Peyer's patch (tissue), 4 donors: Measurements from ENCODE around the gene UBAC2. TPM values are rescaled to one million over a fixed set of nuclear protein-coding genes. Genes with fewer than 3 reads are reported as not detected.

Source experiments
- DNase-seq, 3 donors: peaks; one replicate each; pipeline ENCODE4 v3.0.0-alpha.2; 2017 to 2019
- H3K27ac ChIP-seq, 4 donors: fragments of 200-600 bp; sonication (generic); one replicate each; pipeline ENCODE4 v1.5.1; 2016 to 2019
- H3K27me3 ChIP-seq, 2 donors: fragments of 200-600 bp; sonication (generic); one replicate each; pipeline ENCODE4 v1.5.1; 2019
- H3K36me3 ChIP-seq, 3 donors: fragments of 200-600 bp; sonication (generic); one replicate each; pipeline ENCODE4 v1.5.1; 2016 to 2019
- H3K4me1 ChIP-seq, 4 donors: fragments of 200-600 bp; sonication (generic); one replicate each; pipeline ENCODE4 v1.5.1; 2016 to 2019
- H3K4me3 ChIP-seq, 4 donors: fragments of 200-600 bp; sonication (generic); 1 replicate in 3 of 4; 2 replicates in 1 of 4; pipeline ENCODE4 v1.5.1; 2016 to 2019; ENCODE audit warnings: mild to moderate bottlenecking in 1 of 4
- H3K9me3 ChIP-seq, 4 donors: fragments of 200-600 bp; sonication (generic); one replicate each; pipeline ENCODE4 v1.5.1; 2016 to 2019; ENCODE audit warnings: mild to moderate bottlenecking in 1 of 4
- POLR2A ChIP-seq, 2 donors: fragments of 450-650 bp; IDR thresholded peaks; one replicate each; pipeline ENCODE4 v1.5.1; 2017; ENCODE audit warnings: antibody characterized with exemption in 2 of 2, mild to moderate bottlenecking in 2 of 2, moderate library complexity in 2 of 2
- total RNA-seq, 4 donors: library from RNA; depleted of rRNA; stranded (reverse); fragments of >200 nt; gene quantifications; one replicate each; pipeline ENCODE4 v1.1.0, GENCODE V29; 2016
- TF ChIP-seq, protein P1 (sequence below), 6 experiments: fragments of 450-650 bp in 4 of 6; fragments of 200-600 bp in 2 of 6; sonication (generic) in 1 of 6; IDR thresholded peaks; one replicate each; pipeline ENCODE4 v1.5.1; 2017 to 2019; ENCODE audit warnings: antibody characterized with exemption in 6 of 6, mild to moderate bottlenecking in 3 of 6, moderate library complexity in 1 of 6

The UBAC2 gene
- total RNA-seq, 4 donors from 2014 or later, result 38.8 to 67.8 (median 63.4) TPM

DNA sequence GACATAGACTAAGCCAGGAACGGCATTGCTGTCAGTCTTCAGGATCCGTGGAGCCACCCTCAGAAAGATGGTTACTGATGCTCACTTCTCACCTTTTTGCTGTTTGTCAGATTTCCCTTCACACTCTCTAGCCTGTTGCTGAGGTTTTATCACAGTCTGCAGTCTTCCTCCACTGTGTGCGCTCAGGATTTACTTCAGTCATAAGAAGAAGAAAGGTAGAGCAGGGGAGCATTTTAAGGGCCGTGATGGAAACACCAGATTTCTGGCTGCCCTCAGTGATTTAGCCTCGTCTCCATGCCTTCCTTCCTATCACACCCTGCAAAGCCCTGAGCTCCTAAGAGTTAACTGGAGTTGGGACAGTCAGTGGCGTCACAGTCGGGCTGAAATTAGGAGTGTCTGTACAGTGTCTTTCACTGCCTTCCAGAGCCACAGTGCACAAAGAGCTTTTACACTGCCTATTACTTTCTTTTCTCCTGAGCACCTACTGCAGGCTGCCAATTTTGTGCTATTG is 166.5 kb downstream of the UBAC2 start:
- peak overlapping the region in 3 of 4 donors; percentile 24 to 61 (median 61) for H3K27ac ChIP-seq
- TF ChIP-seq POLR2A (IDR thresholded peaks at IDR 0.05), result no peak
- TF ChIP-seq, protein P1, sequence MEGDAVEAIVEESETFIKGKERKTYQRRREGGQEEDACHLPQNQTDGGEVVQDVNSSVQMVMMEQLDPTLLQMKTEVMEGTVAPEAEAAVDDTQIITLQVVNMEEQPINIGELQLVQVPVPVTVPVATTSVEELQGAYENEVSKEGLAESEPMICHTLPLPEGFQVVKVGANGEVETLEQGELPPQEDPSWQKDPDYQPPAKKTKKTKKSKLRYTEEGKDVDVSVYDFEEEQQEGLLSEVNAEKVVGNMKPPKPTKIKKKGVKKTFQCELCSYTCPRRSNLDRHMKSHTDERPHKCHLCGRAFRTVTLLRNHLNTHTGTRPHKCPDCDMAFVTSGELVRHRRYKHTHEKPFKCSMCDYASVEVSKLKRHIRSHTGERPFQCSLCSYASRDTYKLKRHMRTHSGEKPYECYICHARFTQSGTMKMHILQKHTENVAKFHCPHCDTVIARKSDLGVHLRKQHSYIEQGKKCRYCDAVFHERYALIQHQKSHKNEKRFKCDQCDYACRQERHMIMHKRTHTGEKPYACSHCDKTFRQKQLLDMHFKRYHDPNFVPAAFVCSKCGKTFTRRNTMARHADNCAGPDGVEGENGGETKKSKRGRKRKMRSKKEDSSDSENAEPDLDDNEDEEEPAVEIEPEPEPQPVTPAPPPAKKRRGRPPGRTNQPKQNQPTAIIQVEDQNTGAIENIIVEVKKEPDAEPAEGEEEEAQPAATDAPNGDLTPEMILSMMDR (IDR thresholded peaks at IDR 0.05), result no peak
- H3K4me3 ChIP-seq, result no peak overlapping the region
- H3K36me3 ChIP-seq, result peaks cover 0 to 23% (median 0%) of the 10 kb centered on the region in 3 donors
- H3K9me3 ChIP-seq, result no peaks in the 10 kb centered on the region
- H3K27me3 ChIP-seq, result no peaks in the 10 kb centered on the region
- peak in 1 of 3 donors; percentile 16 for DNase-seq
- H3K4me1 ChIP-seq, result peaks cover 0 to 4% (median 0%) of the 10 kb centered on the region in 4 donors

DNA sequence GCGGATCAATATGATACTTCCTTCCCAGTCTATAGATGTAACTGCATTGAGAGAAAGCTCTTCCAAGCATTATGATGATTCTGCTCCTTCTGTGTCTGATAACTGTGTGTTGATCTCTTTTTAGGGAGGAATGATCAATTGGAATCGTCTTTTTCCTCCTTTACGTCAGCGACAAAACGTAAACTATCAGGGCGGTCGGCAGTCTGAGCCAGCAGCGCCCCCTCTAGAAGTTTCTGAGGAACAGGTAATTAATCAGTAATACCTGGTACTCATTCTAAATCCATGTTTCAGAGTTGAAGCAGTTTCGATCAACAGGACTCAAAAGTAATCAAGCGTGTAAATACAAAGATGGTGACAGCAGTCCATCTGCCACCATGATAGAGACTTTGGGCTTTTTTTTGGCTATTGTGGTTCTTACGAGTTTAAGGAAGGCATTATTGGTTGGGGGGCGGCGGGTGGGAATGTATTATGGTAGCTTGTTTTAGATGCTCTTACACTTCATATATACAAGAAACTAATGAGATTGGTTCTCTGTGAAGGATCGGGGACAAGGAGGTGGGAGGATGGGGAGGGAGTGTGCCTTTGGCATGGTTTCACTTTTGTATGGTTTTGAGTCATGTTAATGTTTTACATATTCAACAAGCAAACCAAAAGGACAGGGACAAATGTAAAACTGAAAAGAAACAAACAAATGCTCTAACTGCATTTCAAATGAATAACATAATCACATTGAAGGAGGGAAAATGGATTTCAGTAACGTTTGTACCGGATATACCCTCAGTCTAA is 167.2 kb downstream of the UBAC2 start:
- DNase-seq, result peak in 1 of 3 donors; percentile 14
- Histone ChIP-seq H3K4me1 (peaks cover 0 to 4% (median 0%) of the 10 kb centered on the region in 4 donors), H3K27ac (peak overlapping the region in 3 of 4 donors; percentile 24 to 61 (median 61)), H3K4me3 (no peak overlapping the region), H3K36me3 (peaks cover 0 to 29% (median 0%) of the 10 kb centered on the region in 3 donors), H3K9me3 (no peaks in the 10 kb centered on the region), H3K27me3 (no peaks in the 10 kb centered on the region)
- TF ChIP-seq POLR2A (IDR thresholded peaks at IDR 0.05), result no peak
- TF ChIP-seq, protein P1 (IDR thresholded peaks at IDR 0.05), result no peak

DNA sequence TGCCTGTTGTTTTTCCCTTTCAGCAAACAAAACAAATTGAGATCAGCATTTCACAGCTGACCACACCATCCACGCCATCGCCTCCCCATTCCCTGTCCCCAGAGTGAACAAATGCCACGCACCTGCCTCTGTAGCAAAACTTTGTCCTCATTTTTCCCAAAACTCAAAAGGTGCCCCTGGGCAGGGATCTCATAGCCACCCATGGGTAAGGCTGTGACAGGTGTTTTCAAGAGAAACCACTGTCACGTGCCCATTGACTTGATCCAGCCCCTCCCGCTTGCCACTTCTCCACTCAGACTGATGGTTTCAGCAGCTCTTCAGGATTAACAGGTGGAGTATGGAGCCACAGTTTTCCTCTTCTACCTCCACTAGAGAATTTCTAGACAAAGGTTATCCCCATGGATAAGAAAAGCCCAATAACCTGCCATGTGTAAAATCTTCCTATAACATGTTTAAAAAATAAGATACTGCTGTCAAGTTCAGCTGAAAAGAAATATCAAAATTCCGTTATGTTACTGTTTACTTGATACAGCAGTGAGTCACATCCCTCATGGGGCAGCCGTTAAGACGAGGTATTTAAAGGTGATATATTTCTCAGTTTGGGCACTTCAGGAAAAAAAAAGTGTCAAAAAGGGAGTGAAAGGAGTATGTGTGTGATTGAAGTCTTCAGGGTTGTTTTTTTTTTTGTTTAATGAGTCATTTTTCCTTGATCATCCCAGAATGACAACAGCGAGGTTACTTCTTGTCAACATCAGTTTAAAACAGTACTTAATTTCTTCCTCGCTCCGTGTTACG is 170.0 kb downstream of the UBAC2 start:
- Histone ChIP-seq H3K27me3 (no peaks in the 10 kb centered on the region), H3K36me3 (peaks cover 0 to 29% (median 0%) of the 10 kb centered on the region in 3 donors), H3K27ac (peak overlapping the region in 1 of 4 donors; percentile 18), H3K9me3 (no peaks in the 10 kb centered on the region), H3K4me3 (no peak overlapping the region), H3K4me1 (peaks cover 0 to 10% (median 4%) of the 10 kb centered on the region in 4 donors)
- TF ChIP-seq POLR2A (IDR thresholded peaks at IDR 0.05), result no peak
- TF ChIP-seq, protein P1 (IDR thresholded peaks at IDR 0.05), result no peak
- peak in 2 of 3 donors; percentile 36 to 40 for DNase-seq

DNA sequence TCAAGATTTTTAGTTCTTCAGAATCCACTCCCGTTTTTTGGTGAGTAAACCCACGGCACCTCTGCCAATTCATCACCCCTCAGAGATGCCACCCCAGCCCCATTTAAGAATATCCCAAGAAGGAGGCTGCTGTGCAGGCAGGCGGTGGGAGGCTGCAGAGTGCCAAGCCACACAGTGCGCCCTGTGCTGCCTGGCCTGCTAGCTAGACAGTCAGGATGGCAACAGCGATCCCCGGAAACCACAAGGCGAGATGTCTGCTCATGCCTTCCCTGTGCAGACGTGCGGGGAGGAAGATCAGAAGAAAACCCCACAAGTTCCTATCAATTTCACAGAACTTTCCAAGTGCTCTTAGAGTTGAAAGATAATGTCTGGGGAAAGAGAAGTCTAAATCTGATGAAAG is 171.3 kb downstream of the UBAC2 start:
- Histone ChIP-seq H3K4me3 (no peak overlapping the region), H3K27me3 (no peaks in the 10 kb centered on the region), H3K36me3 (peaks cover 0 to 29% (median 0%) of the 10 kb centered on the region in 3 donors), H3K27ac (peak overlapping the region in 1 of 4 donors; percentile 56), H3K4me1 (peaks cover 0 to 17% (median 8%) of the 10 kb centered on the region in 4 donors), H3K9me3 (no peaks in the 10 kb centered on the region)
- TF ChIP-seq POLR2A (IDR thresholded peaks at IDR 0.05), result no peak
- TF ChIP-seq, protein P1 (IDR thresholded peaks at IDR 0.05), result no peak
- DNase-seq, result peak in 2 of 3 donors; percentile 57 to 74

DNA sequence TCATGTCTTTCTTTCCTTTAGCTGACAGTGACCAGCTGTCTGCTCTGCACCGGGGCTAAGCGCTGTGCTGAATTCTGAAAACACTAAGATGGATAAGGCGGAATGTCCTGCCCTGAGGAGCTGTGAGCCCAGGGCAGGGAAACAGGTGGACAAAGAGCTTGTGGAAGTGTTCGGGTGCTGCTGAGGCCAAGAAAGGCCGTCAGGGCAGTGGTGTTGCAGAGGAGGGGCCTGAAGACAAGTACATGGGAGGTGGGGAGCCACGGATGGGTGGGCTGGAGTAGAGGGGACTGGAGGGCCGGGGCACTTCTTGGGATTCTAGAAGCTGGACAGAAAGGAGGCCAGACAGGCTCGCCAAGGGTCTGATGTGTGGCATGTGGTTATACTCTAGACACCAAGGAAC is 172.8 kb downstream of the UBAC2 start:
- TF ChIP-seq, protein P1 (IDR thresholded peaks at IDR 0.05), result no peak
- TF ChIP-seq POLR2A (IDR thresholded peaks at IDR 0.05), result no peak
- no peaks in the 10 kb centered on the region for H3K9me3 ChIP-seq
- DNase-seq, result peak in 1 of 3 donors; percentile 44
- H3K4me3 ChIP-seq, result no peak overlapping the region
- peak overlapping the region in 2 of 4 donors; percentile 80 to 85 for H3K27ac ChIP-seq
- no peaks in the 10 kb centered on the region for H3K27me3 ChIP-seq
- peaks cover 0 to 23% (median 10%) of the 10 kb centered on the region in 4 donors for H3K4me1 ChIP-seq
- peaks cover 0 to 29% (median 0%) of the 10 kb centered on the region in 3 donors for H3K36me3 ChIP-seq
